NB4 (cell line): ENCODE measurements around the gene HLA-B.

Experiments used
- CTCF ChIP-seq: IDR thresholded peaks from one replicate; pipeline ENCODE4 v1.5.1; 2012; ENCODE audit warnings: low read depth, low read length
- MYC ChIP-seq: IDR thresholded peaks from 2 replicates; pipeline ENCODE4 v1.6.1; 2011; ENCODE audit warnings: low read depth, low read length
- POLR2A ChIP-seq: IDR thresholded peaks from 2 replicates; pipeline ENCODE4 v1.6.1; 2011; ENCODE audit warnings: mild to moderate bottlenecking; ENCODE audit not compliant: insufficient read length; ENCODE audit errors: extremely low read depth
- TF ChIP-seq, protein P1 (sequence below): IDR thresholded peaks from 2 replicates; pipeline ENCODE4 v1.6.1; 2011; ENCODE audit warnings: low read depth, low read length

DNA sequence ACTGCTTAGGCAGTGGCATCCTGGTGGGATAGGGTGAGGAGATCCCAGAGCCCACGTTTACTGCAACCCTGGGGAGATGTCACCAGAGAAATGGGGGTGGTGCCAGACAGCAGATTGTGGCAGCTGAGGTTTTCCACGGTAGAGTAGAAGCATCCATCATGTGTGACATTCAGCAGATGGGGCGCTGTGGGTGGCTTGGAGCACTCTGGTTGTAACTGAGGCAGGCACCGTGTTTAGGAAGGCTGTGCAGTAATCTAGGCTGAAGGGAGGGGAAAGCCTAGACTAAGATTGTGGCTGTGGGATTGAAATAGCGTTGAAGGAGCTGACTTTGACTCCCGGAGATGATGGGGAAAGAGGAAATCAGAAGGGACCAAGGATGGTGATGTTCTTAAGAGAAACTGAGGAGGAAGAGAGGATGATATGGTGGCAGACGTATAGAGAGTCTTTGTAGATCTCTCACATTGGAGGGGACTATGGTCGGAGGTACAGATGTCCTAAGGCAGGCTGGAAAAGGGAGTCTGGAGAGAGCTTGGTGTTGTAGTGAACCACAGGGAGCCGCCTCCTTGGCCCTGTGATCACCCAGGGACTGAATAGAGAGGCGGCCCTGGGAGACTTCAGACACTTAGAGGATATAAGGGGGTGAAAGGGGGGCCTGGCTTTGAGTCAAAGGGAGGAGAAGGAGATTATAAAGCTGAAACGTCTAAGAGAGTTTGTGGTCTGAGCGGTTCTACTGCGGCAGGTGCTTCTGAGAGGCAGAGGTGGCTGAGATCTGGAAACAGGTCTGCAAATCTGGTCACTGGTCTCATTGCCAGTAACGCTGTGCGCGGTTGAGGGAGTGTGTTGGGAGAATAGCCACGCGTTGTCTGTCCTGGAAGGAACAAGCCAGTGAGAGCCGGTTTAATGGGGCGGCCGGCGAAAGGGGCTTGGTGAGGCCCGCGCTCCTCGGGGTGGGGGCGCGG lies 45.6 kb upstream of the HLA-B start:
- no peak for TF ChIP-seq CTCF
- no peak for TF ChIP-seq POLR2A
- TF ChIP-seq MYC, result no peak
- TF ChIP-seq, protein P1, sequence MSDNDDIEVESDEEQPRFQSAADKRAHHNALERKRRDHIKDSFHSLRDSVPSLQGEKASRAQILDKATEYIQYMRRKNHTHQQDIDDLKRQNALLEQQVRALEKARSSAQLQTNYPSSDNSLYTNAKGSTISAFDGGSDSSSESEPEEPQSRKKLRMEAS, result no peak
